HG03354 (cell line): ENCODE measurements around the gene SYNM.

Source experiments
- ATAC-seq: cut with Tn5 transposase; IDR thresholded peaks from one replicate; pipeline ENCODE4 v1.9.1; 2021; ENCODE audit warnings: mild to moderate bottlenecking; ENCODE audit not compliant: unreplicated experiment, poor library complexity, severe bottlenecking

Gene SYNM

DNA sequence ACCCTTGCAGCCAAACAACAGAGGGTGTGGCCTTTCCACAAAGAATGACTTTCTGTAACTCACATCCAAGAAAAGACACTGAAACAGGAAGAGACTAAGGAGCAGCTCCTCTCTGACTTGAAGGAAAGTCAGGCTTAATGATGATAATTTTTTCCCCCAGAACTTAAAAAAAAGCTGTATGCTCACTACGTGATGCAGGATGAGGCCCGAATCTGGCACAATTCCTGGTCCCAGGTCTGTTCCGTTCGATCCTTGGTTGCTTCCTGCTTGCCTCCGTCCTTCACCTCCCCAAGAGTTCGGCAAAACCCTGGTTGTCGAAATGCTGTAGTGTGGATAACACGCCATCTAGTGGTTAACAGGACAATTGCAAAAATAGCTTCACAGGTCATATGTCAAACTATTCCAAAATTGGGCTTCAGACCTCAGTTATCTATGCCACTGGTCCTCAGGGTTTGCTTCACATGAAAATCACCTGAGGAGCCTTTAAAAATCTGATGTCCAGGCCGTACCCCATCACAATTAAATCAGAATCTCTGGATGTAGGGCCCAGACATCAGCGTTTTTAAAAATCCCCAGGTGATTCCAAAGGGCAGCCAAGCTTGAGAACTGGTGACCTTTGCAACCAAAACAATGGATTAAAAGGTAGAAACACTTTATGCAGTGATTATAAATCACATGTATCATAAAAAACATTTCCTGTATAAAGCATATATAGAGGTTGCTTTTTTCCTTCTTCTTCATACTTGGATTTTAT is 28.1 kb upstream of the SYNM start:
- peak; percentile 94 for ATAC-seq

GRCh38 chr15:99082798-99083197 is 22.1 kb upstream of the SYNM start:
- no peak for ATAC-seq

DNA sequence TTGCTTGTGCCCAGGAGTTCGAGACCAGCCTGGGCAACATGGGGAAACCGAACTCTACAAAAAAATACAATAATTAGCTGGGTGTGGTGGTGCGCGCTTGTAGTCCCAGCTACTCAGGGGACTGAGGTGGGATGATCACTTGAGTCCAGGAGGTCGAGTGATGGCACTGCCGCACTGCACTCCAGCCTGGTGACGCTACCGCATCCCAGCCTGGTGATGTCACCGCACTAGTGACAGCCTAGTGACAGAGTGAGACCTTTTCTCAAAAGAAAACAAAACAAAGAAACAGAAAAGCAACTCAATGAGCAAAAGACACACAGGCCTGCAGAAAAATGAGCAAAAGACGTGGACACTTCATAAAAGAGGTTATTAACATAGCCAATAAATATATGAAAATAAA is 19.9 kb upstream of the SYNM start:
- no peak for ATAC-seq

DNA sequence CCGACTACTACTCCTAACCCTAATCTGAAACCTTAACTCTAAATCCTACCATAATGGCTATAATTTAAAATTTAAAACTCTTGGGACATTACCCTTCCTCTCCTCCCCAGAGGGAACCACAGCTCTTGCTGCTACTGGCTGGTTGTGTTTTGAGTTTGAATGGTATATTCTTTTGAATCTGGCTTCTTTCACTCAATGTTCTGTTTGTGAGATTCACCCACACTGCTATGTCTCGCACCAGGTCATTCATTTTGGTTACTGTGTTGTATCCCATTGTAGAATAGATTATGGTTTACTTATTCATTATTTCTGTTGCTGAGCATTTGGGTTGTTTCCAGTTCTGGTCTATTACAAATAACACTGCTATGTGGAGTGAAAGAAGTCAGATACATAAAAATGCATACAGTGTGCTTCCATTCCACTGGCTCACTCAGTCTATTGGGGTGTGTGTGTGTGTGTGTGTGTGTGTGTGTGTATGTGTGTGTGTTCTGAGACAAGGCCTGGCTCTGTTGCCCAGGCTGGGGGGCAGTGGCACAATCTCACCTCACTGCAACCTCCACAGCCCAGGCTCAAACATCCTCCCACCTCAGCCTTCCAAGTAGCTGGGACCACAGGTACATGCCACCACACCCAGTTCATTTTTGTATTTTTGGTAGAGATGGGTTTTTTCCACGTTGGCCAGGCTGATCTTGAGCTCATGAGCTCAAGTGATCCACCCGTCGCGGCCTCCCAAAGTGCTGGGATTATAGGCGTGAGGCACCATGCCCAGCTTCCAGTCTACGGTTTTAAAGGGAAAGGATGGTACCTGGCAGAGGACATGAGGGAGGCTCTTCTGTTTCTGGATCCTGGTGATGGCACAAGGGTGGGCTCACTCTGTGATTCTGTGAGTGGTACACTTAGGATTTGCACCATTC is 19.2 kb upstream of the SYNM start:
- no peak for ATAC-seq

- ATAC-seq, result no peak
Measured at GRCh38 chr15:99086327-99086667, 18.6 kb upstream of the SYNM start.

DNA sequence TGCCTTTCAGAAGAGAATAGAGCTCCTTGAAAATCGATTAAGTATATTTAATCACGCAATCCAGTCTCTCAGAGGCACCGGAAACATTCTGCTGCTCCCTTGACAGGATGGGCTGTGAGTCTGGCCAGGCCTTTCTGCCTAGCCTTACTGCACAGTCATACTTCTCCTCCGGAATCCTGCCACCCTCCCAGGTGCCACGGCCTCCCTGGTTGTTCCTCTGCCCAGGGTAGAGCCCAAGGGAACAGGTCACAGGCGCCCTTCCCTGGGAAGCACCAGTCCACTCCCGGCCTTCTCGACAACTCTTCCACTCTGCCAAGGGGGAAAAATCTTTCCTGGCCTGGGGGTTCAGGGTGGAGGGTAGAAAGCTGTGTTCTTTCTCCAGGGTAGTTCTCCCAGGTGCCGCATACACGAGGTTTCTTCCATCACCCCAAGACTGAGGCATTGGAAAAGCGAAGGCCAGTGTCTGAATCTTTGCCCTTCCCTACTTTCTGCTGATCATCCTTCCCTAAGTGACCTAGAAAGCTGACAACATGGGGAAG is 17.4 kb upstream of the SYNM start:
- ATAC-seq, result no peak

DNA sequence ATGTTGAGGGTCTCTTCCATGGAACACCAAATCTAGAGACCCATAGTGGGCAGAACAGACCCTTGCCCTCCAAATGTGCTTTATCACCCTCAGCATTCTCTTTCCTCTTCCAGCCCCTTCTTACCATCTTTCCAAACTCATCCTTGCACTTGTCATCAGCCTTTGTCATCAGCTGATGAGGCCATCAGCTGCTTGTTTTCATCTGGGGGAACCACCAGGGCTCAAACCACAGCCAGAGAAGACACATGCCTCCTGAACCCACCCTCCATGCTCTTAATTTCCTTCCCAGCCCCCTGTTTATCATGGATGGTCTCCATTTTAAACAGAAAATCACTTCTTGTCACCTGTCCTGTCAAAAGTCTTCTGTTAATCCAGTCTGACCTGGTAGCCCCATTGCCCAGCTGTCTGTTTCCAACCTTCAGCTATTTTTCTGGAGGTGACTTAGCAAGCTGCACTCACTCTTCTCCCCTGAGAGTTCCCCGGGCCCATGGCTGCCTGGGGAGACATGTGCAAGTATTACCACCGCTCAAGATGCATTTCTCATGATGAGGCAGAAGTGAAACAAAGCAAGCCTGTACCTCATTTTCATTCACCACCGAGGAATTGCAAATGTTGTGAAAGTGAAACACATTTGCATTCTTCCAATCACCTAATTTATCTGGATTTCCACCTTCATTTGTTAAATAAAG is 14.7 kb upstream of the SYNM start:
- ATAC-seq, result peak; percentile 100

GRCh38 chr15:99090938-99091337 is 13.9 kb upstream of the SYNM start:
- ATAC-seq, result no peak

- no peak for ATAC-seq
Measured at GRCh38 chr15:99092554-99093172, 12.2 kb upstream of the SYNM start.

GRCh38 chr15:99095626-99096025 is 9.3 kb upstream of the SYNM start:
- ATAC-seq, result no peak

- no peak for ATAC-seq
Measured at GRCh38 chr15:99096173-99096893, 8.5 kb upstream of the SYNM start.

DNA sequence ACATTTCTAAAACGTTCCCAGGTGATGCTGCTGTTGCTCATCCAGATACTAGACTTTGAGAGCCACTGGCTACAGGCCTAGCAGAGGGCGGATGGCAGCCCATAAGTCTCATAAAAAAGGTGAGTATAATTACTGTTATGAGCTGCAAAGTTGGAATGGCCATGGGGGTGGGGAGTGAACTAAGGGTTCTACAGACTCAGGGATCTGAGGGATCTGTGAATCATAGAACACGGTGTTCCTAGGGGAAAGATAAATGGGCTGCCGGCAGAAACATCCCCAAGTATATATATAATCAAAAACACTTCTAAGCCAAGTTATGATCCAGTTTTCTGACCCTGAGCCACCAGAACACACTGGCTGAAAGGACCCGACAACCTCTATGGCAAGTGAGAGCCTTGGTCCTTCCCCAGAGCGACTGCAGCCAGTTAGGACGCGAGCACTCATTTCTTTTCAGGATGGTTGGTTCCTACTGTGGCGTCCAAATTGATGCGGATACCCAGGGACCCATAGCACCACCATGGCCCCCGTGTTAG is 7.9 kb upstream of the SYNM start:
- no peak for ATAC-seq

GRCh38 chr15:99097441-99098410 is 7.2 kb upstream of the SYNM start:
- no peak for ATAC-seq

DNA sequence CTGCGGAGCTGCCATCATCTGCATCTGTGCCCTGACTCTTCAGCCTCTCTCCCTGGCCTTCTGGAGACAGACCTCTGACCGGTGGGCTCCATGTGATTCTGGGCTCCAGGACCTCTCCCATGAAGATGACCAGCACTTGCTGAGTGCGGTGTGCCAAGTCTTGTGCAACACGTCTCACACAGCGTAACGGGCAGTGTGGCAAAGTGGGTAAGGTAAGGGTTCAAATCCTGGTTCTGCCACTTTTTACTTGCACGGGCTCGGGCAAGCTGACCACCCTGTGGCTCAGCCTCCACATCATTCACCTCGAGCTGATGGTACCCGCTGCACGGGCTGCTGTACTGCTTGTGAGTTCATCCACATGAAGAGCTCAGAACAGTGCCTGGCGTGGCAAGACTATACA is 6.5 kb upstream of the SYNM start:
- ATAC-seq, result no peak

DNA sequence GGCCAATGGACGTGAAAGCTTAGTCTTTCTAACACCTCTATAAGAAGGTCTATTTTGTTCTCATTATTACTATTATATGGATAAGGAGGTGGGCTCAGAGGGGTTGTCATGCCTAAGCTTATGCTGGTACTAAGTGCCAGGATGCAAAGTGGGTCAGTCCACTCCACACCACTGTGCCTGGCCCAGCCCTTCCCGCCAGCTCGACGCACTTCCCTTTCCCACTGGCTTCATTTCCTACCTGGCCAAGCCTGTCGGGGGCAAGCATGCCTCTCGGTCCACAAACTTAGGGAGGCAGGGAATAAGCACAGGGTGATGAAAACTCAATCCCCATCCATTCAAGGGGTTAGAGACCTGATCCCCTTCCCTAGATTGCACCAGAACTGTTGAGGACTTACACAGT is 5.9 kb upstream of the SYNM start:
- no peak for ATAC-seq

GRCh38 chr15:99099661-99100060 is 5.2 kb upstream of the SYNM start:
- ATAC-seq, result no peak

GRCh38 chr15:99100245-99101173 is 4.4 kb upstream of the SYNM start:
- peak; percentile 27 for ATAC-seq
